Colonic mucosa (tissue), 4 donors: ENCODE measurements around the gene DUSP18. TPM values are rescaled to one million over a fixed set of nuclear protein-coding genes. Genes with fewer than 3 reads are reported as not detected.

Source experiments
- DNase-seq: peaks from one replicate; pipeline ENCODE4 v3.0.0-alpha.2; 2020
- H3K27ac ChIP-seq: fragments of 200-600 bp; one replicate; pipeline ENCODE4 v1.8.0; 2021
- H3K27me3 ChIP-seq: fragments of 200-600 bp; one replicate; pipeline ENCODE4 v1.8.0; 2021
- H3K36me3 ChIP-seq: fragments of 200-600 bp; one replicate; pipeline ENCODE4 v1.8.0; 2021
- H3K4me1 ChIP-seq: fragments of 200-600 bp; one replicate; pipeline ENCODE4 v1.8.0; 2021; ENCODE audit warnings: mild to moderate bottlenecking
- H3K4me3 ChIP-seq: fragments of 200-600 bp; one replicate; pipeline ENCODE4 v1.8.0; 2021
- H3K9ac ChIP-seq, 2 donors: one replicate each; pipeline ENCODE4 v1.7.0; 2013; ENCODE audit warnings: control low read depth in 2 of 2, low read depth in 2 of 2, low read length in 2 of 2
- H3K9me3 ChIP-seq: fragments of 200-600 bp; one replicate; pipeline ENCODE4 v1.8.0; 2021
- CTCF ChIP-seq: fragments of 200-600 bp; IDR thresholded peaks from one replicate; pipeline ENCODE4 v1.8.0; 2022; ENCODE audit warnings: antibody characterized with exemption, mild to moderate bottlenecking
- intact Hi-C: fragments of 100-400 bp; cut with DNase I; formaldehyde crosslinking; loops from one replicate; pipeline ENCODE4 v1.14.1; 2022
- total RNA-seq, 2 donors: library from RNA; stranded (reverse); fragmentation: NEBNext Ultra II Directional in 1 of 2; extraction: Animal tissue kit (Norgen Biotek cat#: 25700) in 1 of 2; gene quantifications; one replicate each; pipeline ENCODE4 v1.2.1, GENCODE V29; 2021
- donor health status: healthy.
- donor health status: DM: no; HTN: no; CAD: no.
- donor health status: DM: no; HTN: no; CAD: no.

Gene DUSP18
- total RNA-seq, 2 donors from 2014 or later, result 15.2 to 17.1 TPM

GRCh38 chr22:30665786-30666185 lies 1.9 kb downstream of the DUSP18 start:
- H3K4me3 ChIP-seq, result no peak overlapping the region
- no peaks in the 10 kb centered on the region for H3K27me3 ChIP-seq
- no peak for TF ChIP-seq CTCF
- peak overlapping the region; percentile 90 for H3K27ac ChIP-seq
- no peaks in the 10 kb centered on the region for H3K36me3 ChIP-seq
- no peaks in the 10 kb centered on the region for H3K4me1 ChIP-seq
- H3K9ac ChIP-seq, result peak overlapping the region in 1 of 2 donors; percentile 79
- intact Hi-C loops, result no loop called here
- DNase-seq, result peak; percentile 61
- H3K9me3 ChIP-seq, result no peaks in the 10 kb centered on the region

- Histone ChIP-seq H3K36me3 (no peaks in the 10 kb centered on the region), H3K4me1 (no peaks in the 10 kb centered on the region), H3K4me3 (no peak overlapping the region), H3K27me3 (no peaks in the 10 kb centered on the region), H3K9me3 (no peaks in the 10 kb centered on the region), H3K27ac (peak overlapping the region; percentile 90), H3K9ac (peak overlapping the region in 1 of 2 donors; percentile 79)
- no peak for TF ChIP-seq CTCF
- intact Hi-C loops, result no loop called here
- DNase-seq, result peak; percentile 34
Observed at GRCh38 chr22:30665266-30665665, 2.4 kb downstream of the DUSP18 start.

- Histone ChIP-seq H3K9ac (peak overlapping the region in 1 of 2 donors; percentile 12), H3K27me3 (no peaks in the 10 kb centered on the region), H3K9me3 (no peaks in the 10 kb centered on the region), H3K27ac (no peak overlapping the region), H3K36me3 (no peaks in the 10 kb centered on the region), H3K4me1 (no peaks in the 10 kb centered on the region), H3K4me3 (no peak overlapping the region)
- DNase-seq, result peak; percentile 35
- TF ChIP-seq CTCF, result no peak
- intact Hi-C loops, result no loop called here
Observed at GRCh38 chr22:30664798-30665197, 2.9 kb downstream of the DUSP18 start.

- Histone ChIP-seq H3K9ac (no peak overlapping the region), H3K4me1 (no peaks in the 10 kb centered on the region), H3K9me3 (no peaks in the 10 kb centered on the region), H3K4me3 (no peak overlapping the region), H3K27ac (no peak overlapping the region), H3K27me3 (no peaks in the 10 kb centered on the region), H3K36me3 (no peaks in the 10 kb centered on the region)
- TF ChIP-seq CTCF, result no peak
- no peak for DNase-seq
- intact Hi-C loops, result no loop called here
Observed at GRCh38 chr22:30662040-30662439, 5.6 kb downstream of the DUSP18 start.

GRCh38 chr22:30655532-30655931 lies 12.1 kb downstream of the DUSP18 start:
- H3K27ac ChIP-seq, result no peak overlapping the region
- H3K9ac ChIP-seq, result no peak overlapping the region
- no peak for DNase-seq
- no peaks in the 10 kb centered on the region for H3K36me3 ChIP-seq
- H3K27me3 ChIP-seq, result no peaks in the 10 kb centered on the region
- no peaks in the 10 kb centered on the region for H3K4me1 ChIP-seq
- H3K4me3 ChIP-seq, result no peak overlapping the region
- TF ChIP-seq CTCF, result no peak
- intact Hi-C loops, result no loop called here
- H3K9me3 ChIP-seq, result no peaks in the 10 kb centered on the region

- TF ChIP-seq CTCF, result no peak
- no peak for DNase-seq
- no peak overlapping the region for H3K4me3 ChIP-seq
Observed at GRCh38 chr22:30654361-30654760, 13.3 kb downstream of the DUSP18 start.

More at GRCh38 chr22:30654361-30654760, 13.3 kb downstream of the DUSP18 start:
- Histone ChIP-seq H3K9ac (no peak overlapping the region), H3K36me3 (no peaks in the 10 kb centered on the region), H3K27ac (no peak overlapping the region), H3K9me3 (no peaks in the 10 kb centered on the region), H3K27me3 (no peaks in the 10 kb centered on the region), H3K4me1 (peaks cover 3% of the 10 kb centered on the region)
- intact Hi-C loops, result no loop called here
